Inferior parietal cortex (tissue), 1 donor: ENCODE measurements around the gene LRBA.
"Not testable (repeated sequence)": the region's sequence is repeated elsewhere in the genome, so short reads cannot be mapped to it uniquely, and the experiment has no call there.

ENCODE experiments used
- DNase-seq: peaks from one replicate; pipeline ENCODE4 v3.0.0-alpha.2; 2016; ENCODE audit errors: extremely low spot score

LRBA gene

GRCh38 chr4:150425161-150425560 lies 589.9 kb downstream of the LRBA start:
- no peak for DNase-seq

GRCh38 chr4:150423503-150423902 lies 591.6 kb downstream of the LRBA start:
- DNase-seq = no peak

GRCh38 chr4:150423074-150423473 lies 592.0 kb downstream of the LRBA start:
- no peak for DNase-seq

- DNase-seq = no peak
Measured at GRCh38 chr4:150421612-150422011, 593.5 kb downstream of the LRBA start.

GRCh38 chr4:150419939-150420338 lies 595.1 kb downstream of the LRBA start:
- no peak for DNase-seq

- peak; percentile 4 for DNase-seq
Measured at GRCh38 chr4:150418757-150419410, 596.2 kb downstream of the LRBA start.

GRCh38 chr4:150415213-150415612 lies 599.9 kb downstream of the LRBA start:
- no peak for DNase-seq

GRCh38 chr4:150411520-150411919 lies 603.6 kb downstream of the LRBA start:
- no peak for DNase-seq

GRCh38 chr4:150402871-150403272 lies 612.2 kb downstream of the LRBA start:
- DNase-seq = peak; percentile 17

- DNase-seq = no peak
Measured at GRCh38 chr4:150401083-150401687, 613.9 kb downstream of the LRBA start.

- DNase-seq = no peak
Measured at GRCh38 chr4:150395872-150396271, 619.2 kb downstream of the LRBA start.

- no peak for DNase-seq
Measured at GRCh38 chr4:150394046-150394445, 621.0 kb downstream of the LRBA start.

- no peak for DNase-seq
Measured at GRCh38 chr4:150391052-150391451, 624.0 kb downstream of the LRBA start.

GRCh38 chr4:150390531-150390910 lies 624.6 kb downstream of the LRBA start:
- no peak for DNase-seq

- no peak for DNase-seq
Measured at GRCh38 chr4:150389896-150390530, 625.1 kb downstream of the LRBA start.

GRCh38 chr4:150387981-150388380 lies 627.1 kb downstream of the LRBA start:
- DNase-seq = no peak

- DNase-seq = not testable (repeated sequence)
Measured at GRCh38 chr4:150386415-150386814, 628.7 kb downstream of the LRBA start.

GRCh38 chr4:150385606-150386005 lies 629.5 kb downstream of the LRBA start:
- no peak for DNase-seq

- DNase-seq = no peak
Measured at GRCh38 chr4:150384249-150384648, 630.8 kb downstream of the LRBA start.

GRCh38 chr4:150382028-150382427 lies 633.1 kb downstream of the LRBA start:
- DNase-seq = no peak

GRCh38 chr4:150381609-150382008 lies 633.5 kb downstream of the LRBA start:
- no peak for DNase-seq

- no peak for DNase-seq
Measured at GRCh38 chr4:150381036-150381435, 634.0 kb downstream of the LRBA start.

GRCh38 chr4:150379454-150379853 lies 635.6 kb downstream of the LRBA start:
- no peak for DNase-seq
